Measurements from ENCODE around the gene SH3GL2. TPM values are rescaled to one million over a fixed set of nuclear protein-coding genes. Genes with fewer than 3 reads are reported as not detected.

SH3GL2 gene
- total and polyA plus RNA-seq, 8 donors: 0.47 to 17.3 (median 1.7) TPM

DNA sequence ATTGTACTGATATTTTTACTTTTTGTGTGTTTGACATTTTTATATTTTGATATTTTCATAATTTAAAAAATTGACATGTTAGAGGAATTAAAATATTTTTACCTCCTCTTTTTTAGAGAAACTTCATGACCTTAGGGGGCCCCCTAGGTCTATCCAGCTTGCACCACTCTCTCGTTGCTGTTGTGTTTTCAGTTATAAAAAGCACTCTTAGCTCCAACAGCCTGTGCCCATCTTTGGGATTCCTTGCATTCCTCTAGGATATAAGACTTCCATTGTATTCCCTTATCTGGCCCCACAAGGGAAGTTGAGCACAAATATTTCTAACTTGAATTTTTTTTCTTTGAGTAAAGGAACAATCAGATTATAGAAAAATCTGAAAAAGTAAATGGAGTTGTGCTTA lies 245.3 kb downstream of the SH3GL2 start:
- WGBS, 2 donors: 5 to 7% methylated on average over 1 of the region's 1 CpG
- H3K27ac ChIP-seq: no peak overlapping the region
- H3K4me3 ChIP-seq: no peak overlapping the region
- intact Hi-C loops (cut with DNase I): no loop called here
- ATAC-seq: peak in 3 of 4 donors; percentile 39 to 77 (median 55)
- TF ChIP-seq CTCF (IDR thresholded peaks at IDR 0.05): no peak
- DNase-seq: no peak
- H3K9me3 ChIP-seq: no peaks in the 10 kb centered on the region
- no peaks in the 10 kb centered on the region for H3K36me3 ChIP-seq
- no peaks in the 10 kb centered on the region for H3K27me3 ChIP-seq
- no peak for FAIRE-seq
- H3K4me1 ChIP-seq: no peaks in the 10 kb centered on the region

DNA sequence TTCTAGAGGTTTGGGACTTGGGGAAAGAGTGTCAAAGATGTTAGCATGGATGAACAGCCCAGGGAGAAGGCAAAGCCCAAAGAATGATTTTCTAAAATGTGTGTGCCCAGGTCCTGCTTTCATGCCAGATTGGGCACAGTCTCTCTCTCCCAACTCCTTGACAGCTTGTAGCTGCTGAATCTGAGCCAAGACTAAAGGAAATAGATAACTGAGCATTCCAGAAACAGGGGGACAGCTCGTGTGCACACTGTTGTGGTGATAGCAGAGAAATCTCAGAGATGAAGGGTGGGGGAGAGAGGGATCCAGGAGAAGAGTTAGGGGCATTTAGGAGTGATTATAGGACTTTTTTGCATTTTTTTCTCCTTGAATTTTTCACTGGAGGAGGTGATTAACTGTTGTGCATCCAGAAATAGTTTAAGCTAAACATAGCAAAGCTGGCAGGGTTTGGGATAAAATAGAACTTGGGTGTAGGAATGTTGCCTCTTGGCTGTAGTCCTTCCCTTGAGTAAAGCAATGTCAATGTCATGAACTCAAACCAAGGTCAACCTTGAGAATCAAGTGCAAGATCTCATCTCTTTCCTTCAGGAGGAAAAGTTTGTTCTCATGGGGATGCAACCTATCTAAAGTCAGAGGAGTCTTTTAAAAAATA lies 245.9 kb downstream of the SH3GL2 start:
- FAIRE-seq (no peak), ATAC-seq (peak in 2 of 4 donors; percentile 48 to 65), DNase-seq (no peak)
- 0 to 1% methylated on average over 1 of the region's 1 CpG for WGBS, 2 donors
- no peaks in the 10 kb centered on the region for H3K27me3 ChIP-seq
- H3K4me1 ChIP-seq: no peaks in the 10 kb centered on the region
- TF ChIP-seq CTCF (IDR thresholded peaks at IDR 0.05): no peak
- H3K4me3 ChIP-seq: no peak overlapping the region
- H3K9me3 ChIP-seq: no peaks in the 10 kb centered on the region
- no peak overlapping the region for H3K27ac ChIP-seq
- H3K36me3 ChIP-seq: no peaks in the 10 kb centered on the region
- intact Hi-C loops (cut with DNase I): no loop called here

DNA sequence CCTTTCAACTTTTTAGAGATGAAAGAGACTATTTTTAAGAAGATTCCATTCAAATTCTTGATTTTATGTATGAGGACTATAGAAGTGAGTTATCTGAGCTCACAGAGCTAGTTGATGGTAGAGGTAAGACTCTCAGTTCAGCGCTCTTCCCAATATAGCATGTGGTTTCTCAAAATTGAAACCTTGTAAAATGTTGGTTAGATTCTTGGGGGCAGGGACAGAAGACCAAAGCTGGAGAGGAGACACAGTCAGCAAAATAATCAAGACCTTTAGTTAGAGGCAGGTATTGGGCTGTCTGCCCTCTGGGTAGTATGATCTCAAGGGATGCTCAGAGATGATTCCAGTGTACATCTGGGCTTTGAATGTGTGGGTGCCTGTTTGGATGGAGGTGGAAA lies 246.4 kb downstream of the SH3GL2 start:
- no peak for DNase-seq
- 93 to 94% methylated on average over 1 of the region's 1 CpG for WGBS, 2 donors
- H3K4me3 ChIP-seq: no peak overlapping the region
- no peak for TF ChIP-seq CTCF (IDR thresholded peaks at IDR 0.05)
- H3K4me1 ChIP-seq: no peaks in the 10 kb centered on the region
- no peak for FAIRE-seq
- no peaks in the 10 kb centered on the region for H3K9me3 ChIP-seq
- intact Hi-C loops (cut with DNase I): no loop called here
- ATAC-seq: no peak
- no peaks in the 10 kb centered on the region for H3K27me3 ChIP-seq
- no peaks in the 10 kb centered on the region for H3K36me3 ChIP-seq
- no peak overlapping the region for H3K27ac ChIP-seq

DNA sequence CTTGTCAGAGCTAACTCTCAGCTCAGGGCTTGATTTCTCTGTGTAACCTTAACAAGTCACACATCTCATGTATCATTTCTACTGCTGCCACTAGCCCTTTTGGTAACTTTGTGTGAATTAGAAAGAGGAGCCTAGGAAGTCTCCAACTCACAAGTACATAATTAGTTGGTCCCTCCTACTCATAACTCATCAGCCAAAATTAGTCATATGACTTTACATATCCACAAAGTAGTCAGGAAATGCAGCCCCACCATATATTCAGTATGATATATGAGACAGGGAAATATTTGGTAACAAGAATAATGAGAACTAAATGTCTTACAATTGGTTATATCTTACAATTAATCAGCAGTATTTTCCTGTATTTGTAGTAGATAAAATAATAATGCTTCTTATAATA lies 250.2 kb downstream of the SH3GL2 start:
- no peak for TF ChIP-seq CTCF (IDR thresholded peaks at IDR 0.05)
- Histone ChIP-seq H3K27me3 (no peaks in the 10 kb centered on the region), H3K4me3 (no peak overlapping the region), H3K27ac (no peak overlapping the region), H3K9me3 (no peaks in the 10 kb centered on the region), H3K36me3 (no peaks in the 10 kb centered on the region), H3K4me1 (no peaks in the 10 kb centered on the region)
- intact Hi-C loops (cut with DNase I): no loop called here
- ATAC-seq (no peak), DNase-seq (no peak), FAIRE-seq (no peak)

DNA sequence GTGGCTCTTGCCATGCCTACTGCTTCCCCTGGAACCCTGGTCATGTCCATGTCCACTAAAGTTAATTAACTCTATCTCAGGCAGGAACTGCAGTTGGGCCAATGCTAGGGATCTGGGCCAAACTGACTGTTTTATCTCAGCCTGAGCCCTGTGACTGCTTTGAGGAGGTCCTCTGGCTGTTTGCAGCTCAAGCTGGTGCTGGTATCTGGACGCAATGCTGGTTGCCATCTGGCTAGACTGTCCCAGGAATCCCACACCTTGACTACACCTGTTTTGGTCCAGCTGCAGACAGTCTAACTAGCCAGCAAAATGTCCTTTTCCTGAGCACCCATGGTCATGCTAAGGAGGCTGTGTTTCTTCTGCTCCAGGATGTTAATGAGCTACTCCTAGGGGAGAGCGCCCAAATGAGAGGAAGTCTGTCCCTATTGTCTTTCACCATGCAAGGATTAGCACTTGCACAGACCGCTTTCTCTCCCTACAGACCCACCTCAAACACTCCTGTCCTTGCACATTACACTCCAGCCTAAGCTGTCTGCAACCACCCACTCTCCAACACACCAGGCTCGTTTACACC lies 251.0 kb downstream of the SH3GL2 start:
- Histone ChIP-seq H3K4me3 (no peak overlapping the region), H3K4me1 (no peaks in the 10 kb centered on the region), H3K36me3 (no peaks in the 10 kb centered on the region), H3K27me3 (no peaks in the 10 kb centered on the region), H3K9me3 (no peaks in the 10 kb centered on the region), H3K27ac (no peak overlapping the region)
- no peak for TF ChIP-seq CTCF (IDR thresholded peaks at IDR 0.05)
- ATAC-seq (no peak), DNase-seq (no peak), FAIRE-seq (no peak)
- intact Hi-C loops (cut with DNase I): no loop called here
- 63 to 75% methylated on average over 4 of the region's 4 CpGs for WGBS, 2 donors
